Thymus (tissue), 11 donors: ENCODE measurements around the gene LCE2D. TPM values are rescaled to one million over a fixed set of nuclear protein-coding genes. Genes with fewer than 3 reads are reported as not detected.
"Not testable (repeated sequence)": the region's sequence is repeated elsewhere in the genome, so short reads cannot be mapped to it uniquely, and the experiment has no call there.

Experiments used
- DNase-seq, 9 donors: peaks; one replicate each; pipeline ENCODE4 v3.0.0-alpha.2; 2013; ENCODE audit warnings: low spot score in 9 of 9, low read depth in 6 of 9, missing footprints in 1 of 9
- H3K27ac ChIP-seq, 2 donors: one replicate each; pipeline ENCODE4 v1.5.1; 2013; ENCODE audit warnings: control low read depth in 1 of 2, low read depth in 1 of 2, low read length in 1 of 2, mild to moderate bottlenecking in 1 of 2, moderate library complexity in 1 of 2
- H3K27me3 ChIP-seq, 2 donors: one replicate each; pipeline ENCODE4 v1.5.1; 2013; ENCODE audit warnings: low read length in 1 of 2; ENCODE audit not compliant: control insufficient read depth in 2 of 2, insufficient read depth in 1 of 2
- H3K36me3 ChIP-seq, 2 donors: one replicate each; pipeline ENCODE4 v1.5.1; 2013; ENCODE audit warnings: low read length in 1 of 2, mild to moderate bottlenecking in 1 of 2, moderate library complexity in 1 of 2; ENCODE audit not compliant: control insufficient read depth in 2 of 2, insufficient read depth in 2 of 2
- H3K4me1 ChIP-seq, 2 donors: one replicate each; pipeline ENCODE4 v1.5.1; 2013; ENCODE audit warnings: low read length in 2 of 2; ENCODE audit not compliant: control insufficient read depth in 2 of 2, insufficient read depth in 2 of 2
- H3K4me3 ChIP-seq, 2 donors: one replicate each; pipeline ENCODE4 v1.5.1; 2013; ENCODE audit warnings: low read length in 2 of 2, control low read depth in 1 of 2, mild to moderate bottlenecking in 1 of 2
- H3K9me3 ChIP-seq, 2 donors: one replicate each; pipeline ENCODE4 v1.5.1; 2013; ENCODE audit warnings: low read length in 1 of 2, mild to moderate bottlenecking in 1 of 2; ENCODE audit not compliant: control insufficient read depth in 2 of 2, insufficient read depth in 1 of 2
- WGBS: extraction: QIAGEN DNeasy Blood & Tissue Kit; methylation state at CpG from one replicate; pipeline ENCODE4 v1.1.7; 2013; 5-methylcytosine and 5-hydroxymethylcytosine counted together
- polyA plus RNA-seq: library from polyadenylated mRNA; stranded (reverse); fragments of 200-250 nt; gene quantifications from one replicate; pipeline ENCODE4 v1.2.3, GENCODE V29; 2013
- total RNA-seq: library from RNA; stranded (reverse); fragments of 120-200 nt; gene quantifications from one replicate; pipeline ENCODE4 v1.2.4, GENCODE V29; 2013
- donor health status: healthy.

The LCE2D gene
- total and polyA plus RNA-seq, 2 donors, result 1.3 TPM; not detected in 1

- H3K4me1 ChIP-seq, result no peaks in the 10 kb centered on the region
- no peaks in the 10 kb centered on the region for H3K9me3 ChIP-seq
- H3K4me3 ChIP-seq, result no peak overlapping the region
- no peaks in the 10 kb centered on the region for H3K36me3 ChIP-seq
- WGBS, result 68% methylated on average over 3 of the region's 3 CpGs
- H3K27ac ChIP-seq, result no peak overlapping the region
- DNase-seq, result no peak
- H3K27me3 ChIP-seq, result no peaks in the 10 kb centered on the region
These were observed 18.0 kb upstream of the LCE2D start for GRCh38 chr1:152645146-152645545.

- H3K4me1 ChIP-seq, result no peaks in the 10 kb centered on the region
- no peak overlapping the region for H3K27ac ChIP-seq
- H3K9me3 ChIP-seq, result no peaks in the 10 kb centered on the region
- no peak overlapping the region for H3K4me3 ChIP-seq
- H3K36me3 ChIP-seq, result no peaks in the 10 kb centered on the region
- DNase-seq, result no peak
- no peaks in the 10 kb centered on the region for H3K27me3 ChIP-seq
These were observed 16.5 kb upstream of the LCE2D start for GRCh38 chr1:152646656-152647055.

- H3K4me1 ChIP-seq, result no peaks in the 10 kb centered on the region
- no peaks in the 10 kb centered on the region for H3K27me3 ChIP-seq
- DNase-seq, result peak in 8 of 9 donors; percentile 9 to 62 (median 23)
- no peaks in the 10 kb centered on the region for H3K9me3 ChIP-seq
- 32% methylated on average over 10 of the region's 10 CpGs for WGBS
- H3K4me3 ChIP-seq, result no peak overlapping the region
- no peak overlapping the region for H3K27ac ChIP-seq
- H3K36me3 ChIP-seq, result no peaks in the 10 kb centered on the region
These were observed 9.1 kb upstream of the LCE2D start for GRCh38 chr1:152654110-152654509.

GRCh38 chr1:152656459-152656858 lies 6.7 kb upstream of the LCE2D start:
- Histone ChIP-seq H3K36me3 (no peaks in the 10 kb centered on the region), H3K27ac (no peak overlapping the region), H3K4me1 (no peaks in the 10 kb centered on the region), H3K4me3 (no peak overlapping the region), H3K9me3 (no peaks in the 10 kb centered on the region), H3K27me3 (no peaks in the 10 kb centered on the region)
- WGBS, result 76% methylated on average over 2 of the region's 2 CpGs
- no peak for DNase-seq

- no peak overlapping the region for H3K4me3 ChIP-seq
- no peaks in the 10 kb centered on the region for H3K27me3 ChIP-seq
- H3K27ac ChIP-seq, result no peak overlapping the region
- WGBS, result 93% methylated on average over 4 of the region's 4 CpGs
- no peaks in the 10 kb centered on the region for H3K4me1 ChIP-seq
- H3K9me3 ChIP-seq, result no peaks in the 10 kb centered on the region
- DNase-seq, result no peak
- no peaks in the 10 kb centered on the region for H3K36me3 ChIP-seq
These were observed 5.5 kb upstream of the LCE2D start for GRCh38 chr1:152657677-152658076.

- WGBS, result 97% methylated on average over 3 of the region's 3 CpGs
- DNase-seq, result no peak
- Histone ChIP-seq H3K9me3 (no peaks in the 10 kb centered on the region), H3K36me3 (no peaks in the 10 kb centered on the region), H3K4me3 (no peak overlapping the region), H3K27ac (no peak overlapping the region), H3K27me3 (no peaks in the 10 kb centered on the region), H3K4me1 (no peaks in the 10 kb centered on the region)
These were observed 4.5 kb upstream of the LCE2D start for GRCh38 chr1:152658649-152659048.

GRCh38 chr1:152666171-152666570 lies 3.0 kb downstream of the LCE2D start:
- not testable (repeated sequence) for DNase-seq, H3K4me3 ChIP-seq, H3K4me1 ChIP-seq, H3K36me3 ChIP-seq, H3K9me3 ChIP-seq, H3K27me3 ChIP-seq, H3K27ac ChIP-seq
- 94% methylated on average over 1 of the region's 1 CpG for WGBS

GRCh38 chr1:152667648-152668047 lies 4.5 kb downstream of the LCE2D start:
- no peaks in the 10 kb centered on the region for H3K4me1 ChIP-seq

GRCh38 chr1:152673016-152673415 lies 9.8 kb downstream of the LCE2D start:
- 63% methylated on average over 2 of the region's 2 CpGs for WGBS

More at GRCh38 chr1:152667648-152668047, 4.5 kb downstream of the LCE2D start:
- no peak overlapping the region for H3K27ac ChIP-seq
- WGBS, result 86% methylated on average over 5 of the region's 5 CpGs
- H3K4me3 ChIP-seq, result no peak overlapping the region
- H3K9me3 ChIP-seq, result no peaks in the 10 kb centered on the region
- H3K27me3 ChIP-seq, result no peaks in the 10 kb centered on the region
- H3K36me3 ChIP-seq, result no peaks in the 10 kb centered on the region
- no peak for DNase-seq

GRCh38 chr1:152674983-152675382 lies 11.8 kb downstream of the LCE2D start, which contains the start of gene LCE2C:
LCE2C (plus strand) TSS chr1:152675279; CDS start chr1:152676016, 737 bp downstream.
- H3K36me3 ChIP-seq, H3K9me3 ChIP-seq, H3K4me3 ChIP-seq, H3K4me1 ChIP-seq, DNase-seq, H3K27me3 ChIP-seq, H3K27ac ChIP-seq: not testable (repeated sequence)
- 85% methylated on average over 3 of the region's 3 CpGs for WGBS

More at GRCh38 chr1:152673016-152673415, 9.8 kb downstream of the LCE2D start:
- Histone ChIP-seq H3K27ac (no peak overlapping the region), H3K27me3 (no peaks in the 10 kb centered on the region), H3K9me3 (no peaks in the 10 kb centered on the region), H3K4me1 (no peaks in the 10 kb centered on the region), H3K36me3 (no peaks in the 10 kb centered on the region), H3K4me3 (no peak overlapping the region)
- DNase-seq, result no peak
